ENCODE measurements around the gene SLC16A8. TPM values are rescaled to one million over a fixed set of nuclear protein-coding genes. Genes with fewer than 3 reads are reported as not detected.

SLC16A8 gene
- total and polyA plus RNA-seq, 2 donors: 0.16 to 0.52 TPM

GRCh38 chr22:38077595-38077994, 6.4 kb downstream of the SLC16A8 start:
- no peak for DNase-seq (ENCODE audit: extremely low spot score)
- WGBS: 76% methylated on average over 14 of the region's 14 CpGs

GRCh38 chr22:38077096-38077495, 6.9 kb downstream of the SLC16A8 start:
- WGBS: 89% methylated on average over 12 of the region's 12 CpGs
- Histone ChIP-seq H3K4me1 (ENCODE audit: insufficient read depth) (no peaks in the 10 kb centered on the region), H3K4me3 (ENCODE audit: low read depth, low read length) (no peak overlapping the region), H3K36me3 (ENCODE audit: insufficient read depth) (peaks cover 2% of the 10 kb centered on the region), H3K27ac (ENCODE audit: low read depth) (no peak overlapping the region)
- DNase-seq (ENCODE audit: extremely low spot score): no peak

More at GRCh38 chr22:38077595-38077994, 6.4 kb downstream of the SLC16A8 start:
- no peak overlapping the region for H3K27ac ChIP-seq (ENCODE audit: low read depth)
- H3K4me3 ChIP-seq (ENCODE audit: low read depth, low read length): no peak overlapping the region
- H3K36me3 ChIP-seq (ENCODE audit: insufficient read depth): peaks cover under 1% of the 10 kb centered on the region
- H3K4me1 ChIP-seq (ENCODE audit: insufficient read depth): no peaks in the 10 kb centered on the region

GRCh38 chr22:38075961-38076360, 8.0 kb downstream of the SLC16A8 start:
- no peaks in the 10 kb centered on the region for H3K4me1 ChIP-seq (ENCODE audit: insufficient read depth)
- peaks cover 6% of the 10 kb centered on the region for H3K36me3 ChIP-seq (ENCODE audit: insufficient read depth)
- no peak overlapping the region for H3K27ac ChIP-seq (ENCODE audit: low read depth)
- no peak overlapping the region for H3K4me3 ChIP-seq (ENCODE audit: low read depth, low read length)
- WGBS: 85% methylated on average over 13 of the region's 13 CpGs
- DNase-seq (ENCODE audit: extremely low spot score): no peak

- peaks cover 6% of the 10 kb centered on the region for H3K36me3 ChIP-seq (ENCODE audit: insufficient read depth)
- H3K27ac ChIP-seq (ENCODE audit: low read depth): no peak overlapping the region
- DNase-seq (ENCODE audit: extremely low spot score): no peak
- H3K4me1 ChIP-seq (ENCODE audit: insufficient read depth): no peaks in the 10 kb centered on the region
- 92% methylated on average over 32 of the region's 32 CpGs for WGBS
- H3K4me3 ChIP-seq (ENCODE audit: low read depth, low read length): no peak overlapping the region
Observed at GRCh38 chr22:38075105-38075825, 8.7 kb downstream of the SLC16A8 start.

- 83% methylated on average over 47 of the region's 47 CpGs for WGBS
- no peaks in the 10 kb centered on the region for H3K4me1 ChIP-seq (ENCODE audit: insufficient read depth)
- no peak overlapping the region for H3K27ac ChIP-seq (ENCODE audit: low read depth)
- no peak for DNase-seq (ENCODE audit: extremely low spot score)
- no peak overlapping the region for H3K4me3 ChIP-seq (ENCODE audit: low read depth, low read length)
- peaks cover 6% of the 10 kb centered on the region for H3K36me3 ChIP-seq (ENCODE audit: insufficient read depth)
Observed at GRCh38 chr22:38074181-38075104, 9.5 kb downstream of the SLC16A8 start.

- no peaks in the 10 kb centered on the region for H3K4me1 ChIP-seq (ENCODE audit: insufficient read depth)
- peaks cover 6% of the 10 kb centered on the region for H3K36me3 ChIP-seq (ENCODE audit: insufficient read depth)
- WGBS: 94% methylated on average over 28 of the region's 28 CpGs
- H3K27ac ChIP-seq (ENCODE audit: low read depth): no peak overlapping the region
- no peak overlapping the region for H3K4me3 ChIP-seq (ENCODE audit: low read depth, low read length)
- DNase-seq (ENCODE audit: extremely low spot score): no peak
Observed at GRCh38 chr22:38073150-38074130, 10.5 kb downstream of the SLC16A8 start.

- no peak for DNase-seq (ENCODE audit: extremely low spot score)
- no peak overlapping the region for H3K4me3 ChIP-seq (ENCODE audit: low read depth, low read length)
- WGBS: 95% methylated on average over 25 of the region's 25 CpGs
- H3K36me3 ChIP-seq (ENCODE audit: insufficient read depth): peaks cover 6% of the 10 kb centered on the region
- H3K27ac ChIP-seq (ENCODE audit: low read depth): no peak overlapping the region
- no peaks in the 10 kb centered on the region for H3K4me1 ChIP-seq (ENCODE audit: insufficient read depth)
Observed at GRCh38 chr22:38072322-38073149, 11.4 kb downstream of the SLC16A8 start.

GRCh38 chr22:38071421-38072321, 12.3 kb downstream of the SLC16A8 start:
- peaks cover 6% of the 10 kb centered on the region for H3K36me3 ChIP-seq (ENCODE audit: insufficient read depth)
- H3K4me1 ChIP-seq (ENCODE audit: insufficient read depth): no peaks in the 10 kb centered on the region
- no peak overlapping the region for H3K27ac ChIP-seq (ENCODE audit: low read depth)
- H3K4me3 ChIP-seq (ENCODE audit: low read depth, low read length): no peak overlapping the region
- no peak for DNase-seq (ENCODE audit: extremely low spot score)
- WGBS: 89% methylated on average over 22 of the region's 22 CpGs

GRCh38 chr22:38070250-38070921, 13.6 kb downstream of the SLC16A8 start:
- WGBS: 78% methylated on average over 11 of the region's 11 CpGs
- no peak for DNase-seq (ENCODE audit: extremely low spot score)
- Histone ChIP-seq H3K27ac (ENCODE audit: low read depth) (no peak overlapping the region), H3K4me3 (ENCODE audit: low read depth, low read length) (no peak overlapping the region), H3K4me1 (ENCODE audit: insufficient read depth) (no peaks in the 10 kb centered on the region), H3K36me3 (ENCODE audit: insufficient read depth) (peaks cover 6% of the 10 kb centered on the region)

- Histone ChIP-seq H3K4me3 (ENCODE audit: low read depth, low read length) (no peak overlapping the region), H3K36me3 (ENCODE audit: insufficient read depth) (peaks cover 6% of the 10 kb centered on the region), H3K27ac (ENCODE audit: low read depth) (no peak overlapping the region), H3K4me1 (ENCODE audit: insufficient read depth) (no peaks in the 10 kb centered on the region)
- WGBS: 39% methylated on average over 21 of the region's 21 CpGs
- no peak for DNase-seq (ENCODE audit: extremely low spot score)
Observed at GRCh38 chr22:38069372-38070249, 14.4 kb downstream of the SLC16A8 start.
